GM12891 (cell line): ENCODE data around the gene MRPL33.

Source experiments
- POLR2AphosphoS5 ChIP-seq: IDR thresholded peaks from 2 replicates; pipeline ENCODE4 v1.6.1; 2011; ENCODE audit warnings: low read depth, low read length, control low read depth
- TAF1 ChIP-seq: IDR thresholded peaks from 2 replicates; pipeline ENCODE4 v1.6.1; 2011; ENCODE audit warnings: low read depth, low read length, control low read depth

DNA sequence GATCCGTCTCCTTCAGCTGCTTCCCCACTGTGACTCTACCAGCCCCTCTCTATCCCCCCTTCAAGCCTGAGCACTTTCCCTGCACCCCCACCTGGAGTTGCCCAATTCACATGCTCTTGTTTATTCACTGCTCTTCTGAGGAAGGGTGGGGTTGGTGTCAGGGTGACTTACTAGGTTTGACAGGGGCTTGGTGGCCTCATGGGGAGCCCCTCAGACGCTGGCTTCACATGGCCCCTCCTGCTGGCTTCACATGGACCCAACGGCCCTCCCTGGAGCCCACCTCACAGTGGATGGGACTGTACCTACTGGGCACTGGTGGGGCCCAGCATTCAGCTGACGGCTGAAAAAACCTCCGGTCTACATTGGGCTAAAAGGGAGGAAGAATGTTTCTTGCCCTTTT is 16.7 kb upstream of the MRPL33 start:
- TF ChIP-seq POLR2AphosphoS5 (no peak), TAF1 (no peak)
